Diencephalon (tissue), 1 donor: ENCODE data around the gene EGLN1. TPM values are rescaled to one million over a fixed set of nuclear protein-coding genes. Genes with fewer than 3 reads are reported as not detected.

Experiments
- total RNA-seq: library from RNA; depleted of rRNA; stranded (reverse); fragments of >200 nt; gene quantifications from one replicate; pipeline ENCODE4 v1.2.3, GENCODE V29; 2014

Gene EGLN1
- 90.2 TPM for total RNA-seq

GRCh38 chr1:231421971-231422797 lies at the start of gene EGLN1:
Gene EGLN1, minus strand, starts transcription at chr1:231422287. Its CDS starts 399 bp downstream, at chr1:231421888.

GRCh38 chr1:231338270-231339128 lies 83.6 kb downstream of the EGLN1 start, which contains the start of gene SPRTN:
Gene SPRTN, plus strand, starts transcription at chr1:231338293. Its CDS starts 91 bp downstream, at chr1:231338384.

GRCh38 chr1:231337472-231338269 lies 84.4 kb downstream of the EGLN1 start, which contains the start of gene EXOC8:
Gene EXOC8, minus strand, starts transcription at chr1:231337852. Its CDS starts 107 bp downstream, at chr1:231337745.

Other genes with a start within 250 kb of the EGLN1 start
- 59.3 TPM for gene GNPAT, start 181.1 kb downstream of the EGLN1 start, total RNA-seq
- gene EXOC8, start 84.4 kb downstream of the EGLN1 start, total RNA-seq, result 42.2 TPM
- gene SPRTN, start 84.0 kb downstream of the EGLN1 start, total RNA-seq, result 18.5 TPM
- gene TSNAX, start 106.4 kb upstream of the EGLN1 start, total RNA-seq, result 65.0 TPM
- gene DISC1, start 204.5 kb upstream of the EGLN1 start, total RNA-seq, result 12.7 TPM